NCI-H2107 treated with DMSO at 0.1 percent for 48 hours (cell line): ENCODE results near the gene IFT57.
"Not testable (repeated sequence)": the region's sequence is repeated elsewhere in the genome, so short reads cannot be mapped to it uniquely, and the experiment has no call there.

Source experiments
- DNase-seq: peaks from one replicate; lab custom pipeline; 2025; ENCODE audit not compliant: unreplicated experiment; lab: John Stamatoyannopoulos, UW

The IFT57 gene

GRCh38 chr3:108221911-108222852 is at the start of gene IFT57:
TSS of gene IFT57 (minus strand) at chr3:108222424. CDS start at chr3:108222322, 102 bp downstream.
- peak; percentile 97 for DNase-seq

GRCh38 chr3:108271626-108272025 is 49.4 kb upstream of the IFT57 start:
- DNase-seq, result no peak

GRCh38 chr3:108268235-108268634 is 46.0 kb upstream of the IFT57 start:
- not testable (repeated sequence) for DNase-seq

- not testable (repeated sequence) for DNase-seq
Observed at GRCh38 chr3:108264534-108265298, 42.5 kb upstream of the IFT57 start.

GRCh38 chr3:108255131-108255530 is 32.9 kb upstream of the IFT57 start:
- no peak for DNase-seq

GRCh38 chr3:108251844-108252243 is 29.6 kb upstream of the IFT57 start:
- no peak for DNase-seq

GRCh38 chr3:108251265-108251664 is 29.0 kb upstream of the IFT57 start:
- DNase-seq, result no peak

GRCh38 chr3:108250626-108251025 is 28.4 kb upstream of the IFT57 start:
- DNase-seq, result no peak

GRCh38 chr3:108243243-108243642 is 21.0 kb upstream of the IFT57 start:
- no peak for DNase-seq

GRCh38 chr3:108242776-108243175 is 20.6 kb upstream of the IFT57 start:
- no peak for DNase-seq

- DNase-seq, result no peak
Observed at GRCh38 chr3:108241721-108242120, 19.5 kb upstream of the IFT57 start.

- DNase-seq, result no peak
Observed at GRCh38 chr3:108241146-108241545, 18.9 kb upstream of the IFT57 start.

- no peak for DNase-seq
Observed at GRCh38 chr3:108239082-108239481, 16.9 kb upstream of the IFT57 start.

- no peak for DNase-seq
Observed at GRCh38 chr3:108235290-108235689, 13.1 kb upstream of the IFT57 start.

GRCh38 chr3:108234387-108234957 is 12.2 kb upstream of the IFT57 start:
- DNase-seq, result no peak

GRCh38 chr3:108228286-108228685 is 6.1 kb upstream of the IFT57 start:
- no peak for DNase-seq

GRCh38 chr3:108227131-108227530 is 4.9 kb upstream of the IFT57 start:
- DNase-seq, result no peak

GRCh38 chr3:108225221-108225620 is 3.0 kb upstream of the IFT57 start:
- no peak for DNase-seq

- no peak for DNase-seq
Observed at GRCh38 chr3:108223928-108224327, 1.7 kb upstream of the IFT57 start.

GRCh38 chr3:108222853-108223565 is 785 bp upstream of the IFT57 start:
- DNase-seq, result peak; percentile 85

- DNase-seq, result peak; percentile 7
Observed at GRCh38 chr3:108221393-108221792, 831 bp downstream of the IFT57 start.
